GM12891 (cell line): ENCODE measurements around the gene GNLY.

ENCODE experiments used
- POLR2A ChIP-seq: IDR thresholded peaks from 2 replicates; pipeline ENCODE4 v1.6.1; 2011; ENCODE audit warnings: low read depth, low read length, control low read depth
- POLR2AphosphoS5 ChIP-seq: IDR thresholded peaks from 2 replicates; pipeline ENCODE4 v1.6.1; 2011; ENCODE audit warnings: low read depth, low read length, control low read depth

DNA sequence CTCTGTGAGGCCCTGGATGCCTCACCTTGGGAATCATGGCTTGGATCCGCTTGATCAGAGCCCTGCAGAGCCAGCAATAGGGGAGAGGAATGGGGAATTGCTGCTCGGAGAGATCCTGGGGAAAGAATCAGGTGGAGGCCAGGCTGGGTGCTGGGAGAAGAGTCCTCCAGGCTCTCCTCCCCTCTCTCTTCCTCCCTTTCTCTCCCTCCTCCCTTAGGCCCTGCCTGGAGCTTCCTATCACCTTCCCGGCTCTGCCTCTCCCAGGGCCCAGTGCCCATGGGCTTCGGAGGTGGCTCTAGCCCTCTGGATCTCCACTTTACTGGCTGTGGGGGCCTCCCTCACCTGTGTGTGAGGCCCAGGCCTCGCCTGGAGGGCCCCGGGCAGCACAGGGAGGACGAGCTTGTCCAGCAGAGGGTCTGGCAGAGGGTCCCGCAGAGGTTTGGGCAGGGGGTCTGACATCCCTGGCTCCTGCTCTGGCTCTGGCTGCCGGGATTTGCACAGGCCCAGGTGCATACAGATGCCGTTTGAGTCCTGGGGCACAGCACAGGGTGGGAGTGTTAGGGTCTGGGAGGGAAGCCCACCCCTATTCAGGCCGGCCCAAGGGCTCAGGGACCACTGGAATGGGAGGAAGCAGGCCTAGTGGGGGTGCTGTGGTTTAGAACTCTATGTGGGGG is 28.8 kb upstream of the GNLY start:
- TF ChIP-seq POLR2A (no peak), POLR2AphosphoS5 (no peak)
